Activated CD4-positive, alpha-beta T cell treated with anti-CD3 and anti-CD28 coated beads, Interleukin-2, Interleukin-4, amounts not matched to agents 100 ng/mL and 50 ng/mL, durations not matched to agents 16 hours and 8 hours (primary cell): ENCODE measurements around the gene CYP4F2.
"Not testable (repeated sequence)": the region's sequence is repeated elsewhere in the genome, so short reads cannot be mapped to it uniquely, and the experiment has no call there.

ENCODE experiments used
- DNase-seq: peaks from one replicate; pipeline ENCODE4 v3.0.0-alpha.2; 2020; ENCODE audit warnings: low spot score

The CYP4F2 gene

DNA sequence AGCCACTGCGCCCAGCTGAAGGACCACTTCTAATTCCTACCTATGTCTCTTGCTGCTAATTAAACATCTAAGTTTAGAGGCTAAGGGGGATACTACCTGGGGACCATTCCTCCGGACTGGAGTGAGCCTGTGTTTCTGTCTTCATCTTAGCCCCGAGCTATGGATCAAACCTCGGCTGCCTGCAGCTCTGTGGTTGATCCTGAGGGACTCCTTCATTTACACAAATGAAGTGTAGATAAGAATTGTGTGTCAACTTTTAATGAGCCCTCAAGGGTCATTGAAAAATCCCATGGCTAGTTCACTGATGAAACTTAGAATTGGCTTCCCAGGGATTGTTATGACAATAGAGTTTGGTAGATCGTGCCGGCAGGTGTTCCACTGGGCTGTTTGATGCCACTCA lies 51.0 kb downstream of the CYP4F2 start:
- no peak for DNase-seq

DNA sequence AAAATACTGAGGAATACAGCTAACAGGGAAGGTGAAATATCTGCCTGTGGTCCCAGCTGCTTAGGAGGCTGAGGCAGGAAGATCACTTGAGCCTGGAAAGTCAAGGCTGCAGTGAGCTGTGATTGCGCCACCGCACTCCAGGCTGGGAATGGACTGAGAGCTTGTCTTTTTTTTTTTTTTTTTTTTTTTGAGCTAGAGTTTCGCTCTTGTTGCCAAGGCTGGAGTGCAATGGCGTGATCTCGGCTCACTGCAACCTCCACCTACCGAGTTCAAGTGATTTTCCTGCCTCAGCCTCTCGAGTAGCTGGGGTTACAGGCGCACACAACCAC lies 54.0 kb downstream of the CYP4F2 start:
- DNase-seq = not testable (repeated sequence)

DNA sequence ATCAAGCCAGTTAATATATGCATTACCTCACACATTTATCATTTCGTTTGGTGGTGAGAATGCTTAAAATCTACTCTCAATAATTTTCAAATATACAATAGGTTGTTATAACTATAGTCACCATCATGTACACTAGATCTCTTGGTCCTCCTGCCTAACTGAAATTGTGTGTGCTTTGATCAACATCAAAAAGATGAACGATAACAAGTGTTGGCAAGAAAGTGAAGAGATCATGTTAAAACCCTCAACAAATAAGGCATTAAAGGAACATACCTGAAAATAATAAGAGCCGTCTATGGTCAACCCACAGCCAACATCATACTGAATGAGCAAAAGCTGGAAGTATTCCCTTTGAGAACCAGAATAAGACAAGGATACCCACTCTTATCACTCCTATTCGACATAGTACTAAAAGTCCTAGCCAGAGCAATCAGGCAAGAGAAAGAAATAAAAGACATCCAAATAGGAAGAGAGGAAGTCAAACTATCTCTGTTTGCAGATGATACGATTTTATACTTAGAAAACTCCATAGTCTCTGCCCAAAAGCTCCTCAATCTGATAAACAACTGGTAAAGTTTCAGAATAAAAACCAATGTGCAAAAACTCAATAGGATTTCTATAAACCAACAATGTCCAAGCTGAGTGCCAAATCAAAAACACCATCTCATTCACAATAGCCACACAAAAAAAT lies 54.5 kb downstream of the CYP4F2 start:
- no peak for DNase-seq

DNA sequence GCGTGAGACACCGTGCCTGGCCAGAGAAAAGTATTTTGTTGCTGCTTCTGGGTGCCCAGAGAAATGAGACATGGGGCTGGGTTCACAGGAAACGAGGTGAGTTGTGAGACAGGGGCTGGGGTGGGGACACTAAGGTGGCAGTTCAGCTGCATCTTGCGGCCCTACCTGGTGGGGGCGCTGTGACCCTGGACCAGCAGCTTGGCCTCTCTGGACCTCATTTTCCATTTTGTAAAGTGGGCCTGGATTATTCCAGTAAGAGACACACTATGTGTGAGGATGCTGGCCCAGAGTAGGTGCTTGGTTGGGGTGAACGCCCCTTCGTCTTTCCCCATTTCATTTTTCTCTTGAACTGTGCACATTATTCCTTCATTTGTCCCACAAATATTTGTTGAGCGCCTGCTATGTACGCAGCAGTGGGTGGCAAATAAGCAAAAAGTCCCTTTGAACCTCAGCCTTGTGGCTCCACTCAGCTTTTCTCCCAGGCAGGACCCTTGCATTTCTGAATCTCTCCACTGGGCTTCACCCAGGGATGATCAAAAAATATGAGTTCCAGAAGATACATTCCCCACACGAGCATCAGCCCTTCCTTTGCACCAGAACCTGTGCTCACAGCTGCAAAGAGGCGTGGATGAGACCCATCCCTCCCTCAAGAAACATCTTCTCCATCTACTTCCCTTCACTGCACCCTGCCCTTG lies 55.9 kb downstream of the CYP4F2 start:
- no peak for DNase-seq

DNA sequence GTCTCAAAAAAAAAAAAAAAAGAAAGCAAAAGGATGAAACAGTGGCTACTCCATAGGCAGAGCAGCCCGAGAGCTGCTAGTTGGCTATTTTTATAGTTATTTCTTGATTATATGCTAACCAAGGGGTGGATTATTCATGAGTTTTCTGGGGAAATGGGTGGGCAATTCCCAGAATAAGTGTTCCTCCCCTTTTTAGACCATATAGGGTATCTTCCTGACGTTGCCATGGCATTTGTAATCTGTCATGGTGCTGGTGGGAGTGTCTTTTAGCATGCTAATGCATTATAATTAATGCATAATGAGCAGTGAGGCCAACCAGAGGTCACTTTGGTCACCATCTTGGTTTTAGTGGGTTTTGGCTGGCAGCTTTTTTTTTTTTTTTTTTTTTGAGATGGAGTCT lies 57.0 kb downstream of the CYP4F2 start:
- DNase-seq = no peak

DNA sequence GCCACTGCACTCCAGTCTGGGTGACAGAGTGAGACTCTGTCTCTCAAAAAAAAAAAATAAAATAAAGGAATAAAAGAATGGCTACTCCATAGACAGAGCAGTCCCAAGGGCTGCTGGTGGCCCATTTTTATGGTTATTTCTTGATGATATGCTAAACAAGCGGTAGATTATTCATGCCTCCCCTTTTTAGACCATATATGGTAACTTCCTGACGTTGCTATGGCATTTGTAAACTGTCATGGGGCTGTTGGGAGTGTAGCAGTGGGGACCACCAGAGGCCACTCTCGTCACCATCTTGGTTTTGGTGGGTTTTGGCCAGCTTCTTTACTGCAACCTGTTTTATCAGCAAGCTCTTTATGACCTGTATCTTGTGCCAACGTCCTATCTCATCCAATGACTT lies 58.0 kb downstream of the CYP4F2 start:
- DNase-seq = not testable (repeated sequence)

DNA sequence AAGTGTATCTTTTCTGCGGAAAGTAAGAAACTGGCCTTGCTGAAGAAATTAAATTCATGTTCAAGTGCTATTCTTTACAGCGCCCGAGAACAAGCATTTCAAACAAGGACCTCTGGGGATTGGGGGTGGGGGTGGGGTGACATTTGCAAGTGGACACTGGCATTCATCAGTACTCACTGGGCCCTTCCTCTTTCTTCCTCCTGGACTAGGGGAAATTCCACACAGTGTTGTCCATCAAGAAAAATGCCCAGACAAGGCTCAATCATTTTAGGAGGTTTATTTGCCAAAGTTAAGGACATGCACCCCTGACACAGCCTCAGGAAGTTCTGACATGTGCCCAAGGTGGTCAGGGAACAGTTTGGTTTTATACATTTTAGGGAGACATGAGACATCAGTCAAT lies 59.5 kb downstream of the CYP4F2 start:
- no peak for DNase-seq

DNA sequence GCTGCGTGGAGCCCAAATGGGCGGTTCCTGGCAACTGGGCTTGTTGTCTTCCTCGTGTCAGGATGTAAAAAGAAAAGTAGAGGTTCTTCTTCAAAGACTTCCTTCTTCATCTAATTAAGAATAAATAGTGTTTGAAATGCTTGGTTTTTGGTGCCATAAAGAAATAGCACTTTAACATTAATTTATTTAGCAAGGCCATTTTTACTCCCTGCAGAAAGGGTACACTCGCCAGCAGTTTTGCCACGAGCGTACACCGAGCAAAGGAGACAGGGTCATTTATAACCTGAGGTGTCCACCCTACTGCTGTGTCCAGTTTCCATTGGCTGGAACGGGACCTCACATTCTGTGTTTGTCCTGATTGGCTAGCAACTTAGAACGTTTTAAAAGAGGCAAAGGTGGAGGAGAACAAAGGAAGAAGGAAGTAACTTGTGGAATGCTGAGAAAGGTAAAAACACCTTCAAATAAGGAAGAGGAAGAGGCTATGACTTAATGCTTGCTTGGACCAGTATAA lies 60.6 kb downstream of the CYP4F2 start:
- no peak for DNase-seq

DNA sequence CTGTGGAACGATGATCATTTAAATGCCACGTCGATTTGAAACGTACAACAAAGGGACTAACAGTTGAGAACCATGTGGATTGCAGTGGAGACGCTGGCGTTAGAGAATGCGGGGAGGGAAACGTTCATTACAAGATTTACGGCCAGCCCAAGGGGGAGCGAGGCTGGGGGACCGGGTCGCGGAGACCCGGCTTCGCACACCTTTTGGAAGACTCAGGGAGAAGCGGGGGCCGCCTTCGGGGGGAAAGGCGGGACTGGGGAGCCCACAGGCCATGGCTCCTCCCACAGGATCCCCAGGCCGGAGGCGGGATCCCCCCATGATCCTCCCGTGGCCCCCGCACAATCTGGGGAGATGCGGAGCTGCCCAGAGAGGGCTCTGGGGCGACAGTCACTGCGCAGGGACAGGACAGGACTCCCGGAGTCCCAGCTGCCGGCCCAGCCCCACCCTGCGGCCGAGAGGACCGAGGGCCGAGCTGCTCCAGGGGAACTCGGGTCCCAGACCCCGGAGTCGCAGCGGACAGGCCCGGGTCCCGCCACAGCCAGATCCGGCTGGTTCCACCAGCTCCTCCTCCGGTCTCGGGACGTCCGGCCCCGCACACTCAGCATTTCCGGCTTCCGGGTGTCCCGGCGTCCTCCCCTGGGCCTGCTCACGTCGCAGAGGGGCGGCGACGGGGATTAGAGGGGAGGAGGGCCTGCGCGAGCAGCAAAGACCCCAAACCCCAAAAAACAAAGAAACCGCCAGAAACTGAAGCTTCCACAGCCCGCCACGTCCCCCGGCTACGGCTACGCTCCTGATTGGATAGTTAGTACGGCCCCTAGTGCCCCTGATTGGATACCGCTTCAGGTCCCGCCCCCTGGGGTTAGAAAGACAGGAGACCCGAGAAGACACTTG lies 61.3 kb downstream of the CYP4F2 start:
- DNase-seq = peak; percentile 97

DNA sequence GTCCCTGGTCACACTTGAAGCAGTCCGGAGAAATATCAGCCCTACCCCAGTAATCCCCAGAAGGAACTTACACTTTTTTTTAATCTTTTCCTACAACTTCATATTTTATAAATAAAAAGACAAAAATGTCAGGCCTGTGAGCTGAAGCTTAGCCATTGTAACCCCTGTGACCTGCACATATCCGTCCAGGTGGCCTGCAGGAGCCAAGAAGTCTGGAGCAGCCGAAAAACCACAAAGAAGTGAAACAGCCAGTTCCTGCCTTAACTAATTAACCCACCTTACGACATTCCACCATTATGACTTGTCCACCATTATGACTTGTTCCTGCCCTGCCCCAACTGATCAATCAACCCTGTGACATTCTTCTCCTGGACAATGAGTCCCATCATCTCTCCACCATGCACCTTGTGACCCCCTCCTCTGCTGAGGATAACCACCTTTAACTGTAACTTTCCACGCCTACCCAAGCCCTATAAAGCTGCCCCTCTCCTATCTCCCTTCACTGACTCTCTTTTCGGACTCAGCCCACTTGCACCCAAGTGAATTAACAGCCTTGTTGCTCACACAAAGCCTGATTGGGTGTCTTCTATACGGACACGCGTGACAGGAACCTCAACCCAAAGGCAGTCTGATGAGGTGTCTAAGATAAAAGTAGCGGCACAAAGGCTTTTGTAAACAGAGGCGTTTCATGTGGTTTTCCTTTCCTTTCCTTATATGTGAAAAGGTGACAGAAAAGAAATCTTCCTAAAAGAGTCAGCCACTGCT lies 62.1 kb downstream of the CYP4F2 start:
- peak; percentile 58 for DNase-seq

DNA sequence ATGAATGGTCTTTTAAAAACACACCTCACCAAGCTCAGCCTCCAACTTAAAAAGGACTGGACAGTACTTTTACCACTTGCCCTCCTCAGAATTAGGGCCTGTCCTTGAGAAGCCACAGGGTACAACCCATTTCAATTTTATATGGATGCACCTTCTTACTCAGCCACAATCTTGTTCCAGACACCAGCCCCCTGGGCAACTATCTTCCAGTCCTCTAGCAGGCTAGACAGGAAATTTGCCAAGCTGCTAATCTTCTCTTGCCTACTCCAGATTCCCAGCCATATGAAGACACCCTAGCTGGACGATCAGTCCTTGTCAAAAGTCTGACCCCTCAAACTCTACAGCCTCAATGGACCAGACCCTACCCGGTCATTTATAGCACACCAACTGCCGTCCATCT lies 63.6 kb downstream of the CYP4F2 start:
- not testable (repeated sequence) for DNase-seq

DNA sequence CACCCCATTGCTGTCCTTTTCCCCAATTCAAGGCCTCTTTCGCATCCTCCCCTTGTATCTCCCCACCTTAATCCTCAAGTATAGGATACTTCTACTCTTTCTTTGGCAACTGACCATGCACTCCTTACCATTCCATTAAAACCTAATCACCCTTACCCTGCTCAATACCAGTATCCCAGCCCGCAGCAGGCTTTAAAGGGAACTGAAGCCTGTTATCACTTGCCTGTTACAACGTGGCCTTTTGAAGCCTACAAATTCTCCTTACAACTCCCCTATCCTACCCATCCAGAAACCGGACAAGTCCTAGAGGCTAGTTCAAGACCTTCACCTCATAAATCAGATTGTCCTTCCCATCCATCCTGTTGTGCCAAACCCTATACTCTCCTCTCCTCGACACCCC lies 66.2 kb downstream of the CYP4F2 start:
- no peak for DNase-seq

DNA sequence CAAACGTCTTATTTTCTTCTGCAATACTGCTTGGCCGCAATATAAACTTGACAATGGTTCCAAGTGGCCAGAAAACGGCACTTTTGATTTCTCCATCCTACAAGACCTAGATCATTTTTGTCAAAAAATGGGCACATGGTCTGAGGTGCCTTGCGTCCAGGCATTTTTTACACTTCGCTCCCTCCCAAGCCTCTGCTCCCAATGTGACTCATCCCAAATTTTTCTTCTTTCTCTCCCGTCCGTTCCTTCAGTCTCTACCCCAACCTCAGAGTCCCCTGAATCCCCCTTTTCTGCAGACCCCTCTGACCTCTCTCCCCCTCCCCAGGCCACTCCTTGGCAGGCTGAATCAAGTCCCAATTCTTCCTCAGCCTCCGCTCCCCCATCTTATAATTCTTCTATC lies 68.1 kb downstream of the CYP4F2 start:
- DNase-seq = no peak

DNA sequence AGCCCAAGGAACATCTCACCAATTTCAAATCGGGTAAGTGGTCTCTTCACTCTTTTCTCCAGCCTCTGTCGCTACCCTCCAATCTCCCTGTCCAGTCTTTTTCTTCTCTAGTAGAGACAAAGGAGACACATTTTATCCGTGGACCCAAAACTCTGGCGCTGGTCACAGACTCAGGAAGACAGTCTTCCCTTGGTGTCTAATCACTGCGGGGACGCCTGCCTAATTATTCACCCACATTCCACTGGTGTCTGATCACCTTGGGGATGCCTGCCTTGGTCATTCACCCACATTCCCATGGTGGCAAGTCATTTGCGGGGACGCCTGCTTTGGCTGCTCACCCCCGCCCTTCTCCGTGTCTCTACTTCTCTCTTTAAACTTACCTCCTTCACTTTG lies 68.6 kb downstream of the CYP4F2 start:
- no peak for DNase-seq

DNA sequence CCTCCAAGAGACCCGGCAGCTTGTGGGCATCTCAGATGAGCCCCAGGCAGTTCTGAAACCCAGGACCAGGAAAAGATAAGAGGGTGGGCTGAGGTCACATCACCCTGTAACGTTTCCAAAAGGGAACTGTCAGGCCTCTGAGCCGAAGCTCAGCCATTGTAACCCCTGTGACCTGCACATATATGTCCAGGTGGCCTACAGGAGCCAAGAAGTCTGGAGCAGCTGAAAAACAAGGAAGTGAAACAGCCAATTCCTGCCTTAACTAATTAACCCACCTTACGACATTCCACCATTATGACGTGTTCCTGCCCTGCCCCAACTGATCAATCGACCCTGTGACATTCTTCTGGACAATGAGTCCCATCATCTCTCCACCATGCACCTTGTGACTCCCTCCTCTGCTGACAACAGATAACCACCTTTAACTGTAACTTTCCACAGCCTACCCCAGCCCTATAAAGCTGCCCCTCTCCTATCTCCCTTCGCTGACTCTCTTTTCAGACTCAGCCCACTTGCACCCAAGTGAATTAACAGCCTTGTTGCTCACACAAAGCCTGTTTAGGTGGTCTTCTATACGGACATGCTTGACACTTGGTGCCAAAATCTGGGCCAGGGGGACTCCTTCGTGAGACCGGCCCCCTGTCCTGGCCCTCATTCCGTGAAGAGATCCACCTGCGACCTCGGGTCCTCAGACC lies 69.1 kb downstream of the CYP4F2 start:
- DNase-seq = not testable (repeated sequence)

DNA sequence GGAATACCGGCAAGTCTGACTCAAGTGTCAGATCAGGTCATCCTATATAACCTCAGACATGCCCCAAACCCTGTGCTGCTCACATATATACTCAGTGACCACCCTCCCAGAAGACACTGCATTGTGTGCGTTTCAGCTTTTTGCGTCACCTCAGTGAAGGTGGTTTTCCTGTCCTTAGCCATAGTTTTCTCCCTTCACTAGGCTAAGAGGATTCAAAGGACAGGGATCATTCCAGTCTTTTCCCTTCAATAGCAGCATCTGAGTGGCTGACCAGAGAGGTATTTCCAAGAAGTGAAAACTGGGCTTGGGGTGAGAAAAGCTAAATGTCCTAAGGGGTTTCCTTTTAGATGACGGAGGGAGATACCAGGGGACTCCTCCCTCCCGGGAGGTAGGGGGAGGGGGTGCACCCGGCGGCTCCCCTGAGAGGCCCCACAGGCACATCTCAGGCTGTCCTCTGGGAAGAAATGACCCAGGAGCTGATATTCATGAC lies 69.7 kb downstream of the CYP4F2 start:
- no peak for DNase-seq
